NOMO-1 (cell line): ENCODE results near the gene SLC6A9.

Experiments used
- DNase-seq, 2 experiments: peaks; one replicate each; lab custom pipeline; 2025; ENCODE audit not compliant: unreplicated experiment in 2 of 2; lab: John Stamatoyannopoulos, UW

SLC6A9 gene

DNA sequence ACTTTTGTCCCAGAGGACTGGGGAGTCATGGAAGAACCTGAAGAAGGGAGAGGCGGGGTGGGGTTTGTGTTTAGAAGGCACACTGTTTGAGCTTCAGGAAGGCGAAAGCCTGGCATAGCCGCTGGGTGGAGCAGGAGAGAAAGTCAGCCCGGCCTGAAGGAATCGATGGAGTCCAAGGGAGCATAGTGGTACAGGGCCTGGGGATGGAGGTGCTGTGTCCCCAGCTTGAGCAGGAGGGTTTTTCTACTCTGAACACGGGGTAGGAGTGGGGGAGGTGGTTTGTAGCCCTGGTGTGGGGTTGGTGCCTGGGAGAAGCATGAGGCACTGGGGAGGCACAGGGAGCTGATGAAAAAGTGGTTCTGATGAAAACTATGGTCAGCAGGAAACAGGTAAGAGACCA, 44.5 kb downstream of the SLC6A9 start:
- DNase-seq = no peak

DNA sequence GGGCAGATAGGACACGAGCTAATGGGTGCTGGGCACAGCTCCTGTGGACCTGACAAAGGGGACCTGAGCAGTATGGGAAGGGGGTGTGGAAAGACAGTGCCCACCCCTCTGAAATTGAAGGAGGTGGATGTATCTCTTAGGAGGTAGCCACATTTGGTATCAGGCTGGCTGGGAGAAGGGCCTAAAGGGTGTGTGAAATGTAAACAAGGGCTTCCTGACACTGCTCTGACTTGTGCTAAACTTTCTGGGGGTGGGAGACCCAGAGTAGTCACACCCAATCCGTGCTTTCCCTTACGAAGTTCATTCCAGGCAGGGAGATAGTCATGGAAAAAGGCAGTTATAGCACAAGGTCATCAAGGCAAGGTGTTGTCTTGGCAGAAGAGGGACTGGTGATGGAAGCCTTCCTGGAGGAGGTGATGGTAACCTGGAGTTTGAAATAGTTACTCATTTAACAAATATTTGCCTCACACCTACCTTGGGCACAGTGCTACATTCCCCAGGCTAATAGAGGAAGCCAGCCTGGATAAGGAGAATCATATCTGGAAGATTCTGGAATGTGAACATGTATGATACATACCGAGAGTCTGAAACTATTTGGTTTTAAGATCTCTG, 45.2 kb downstream of the SLC6A9 start:
- DNase-seq = no peak

GRCh38 chr1:43984855-43985254, 46.4 kb downstream of the SLC6A9 start:
- no peak for DNase-seq

DNA sequence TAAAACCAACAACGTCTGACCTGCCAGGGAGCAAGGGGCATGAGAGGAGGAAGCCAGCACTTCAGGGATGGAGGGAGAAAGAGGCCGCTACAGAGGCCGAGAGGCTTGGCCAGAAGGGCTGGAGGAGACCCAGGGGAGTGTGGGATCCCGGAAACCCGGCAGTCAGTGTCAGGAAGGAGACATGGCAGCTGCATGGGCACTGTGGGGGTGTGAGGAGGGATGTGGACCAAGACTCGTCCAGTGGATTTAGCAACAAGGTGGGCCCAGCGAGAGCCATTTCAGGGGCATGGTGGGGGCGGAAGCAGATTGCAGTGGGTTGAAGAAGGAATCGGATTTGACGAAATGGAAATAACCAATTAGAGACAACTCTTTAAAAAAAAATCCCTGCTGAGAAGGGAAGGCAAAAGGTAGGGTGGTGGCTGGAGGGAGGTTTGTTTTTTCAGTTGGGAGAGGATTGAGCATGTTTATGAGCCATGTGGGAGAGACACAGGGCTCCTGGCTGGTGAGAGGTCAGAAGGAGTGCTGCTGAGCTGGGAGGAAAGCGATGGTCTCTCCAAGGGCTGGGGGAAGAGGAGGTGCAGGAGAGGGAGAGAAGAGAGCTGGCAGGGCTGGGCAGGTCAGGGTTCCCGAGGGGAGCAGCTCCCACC, 47.9 kb downstream of the SLC6A9 start:
- no peak for DNase-seq

- DNase-seq = no peak
Measured at GRCh38 chr1:43982808-43983207, 48.5 kb downstream of the SLC6A9 start.

DNA sequence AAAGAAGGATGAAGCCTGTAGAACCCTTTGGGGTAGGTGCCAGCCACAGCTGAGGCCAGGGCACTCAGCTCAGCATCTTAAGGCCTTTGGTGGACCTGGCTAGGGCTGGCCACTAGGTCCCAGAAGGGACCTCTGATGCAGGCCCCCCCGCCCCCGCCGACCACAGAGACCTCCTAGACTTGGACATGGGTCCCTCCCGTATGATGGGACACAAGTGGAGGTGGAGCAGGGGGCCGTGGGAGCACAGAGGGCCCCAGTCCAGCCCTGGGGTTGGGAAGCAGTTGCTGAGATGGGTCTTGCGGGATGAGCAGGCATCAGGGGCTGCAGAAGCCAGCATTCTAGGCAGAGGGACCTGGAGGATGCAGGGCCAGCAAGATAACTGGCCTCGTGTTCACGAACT, 49.0 kb downstream of the SLC6A9 start:
- no peak for DNase-seq

GRCh38 chr1:43981636-43982035, 49.6 kb downstream of the SLC6A9 start:
- DNase-seq = no peak

DNA sequence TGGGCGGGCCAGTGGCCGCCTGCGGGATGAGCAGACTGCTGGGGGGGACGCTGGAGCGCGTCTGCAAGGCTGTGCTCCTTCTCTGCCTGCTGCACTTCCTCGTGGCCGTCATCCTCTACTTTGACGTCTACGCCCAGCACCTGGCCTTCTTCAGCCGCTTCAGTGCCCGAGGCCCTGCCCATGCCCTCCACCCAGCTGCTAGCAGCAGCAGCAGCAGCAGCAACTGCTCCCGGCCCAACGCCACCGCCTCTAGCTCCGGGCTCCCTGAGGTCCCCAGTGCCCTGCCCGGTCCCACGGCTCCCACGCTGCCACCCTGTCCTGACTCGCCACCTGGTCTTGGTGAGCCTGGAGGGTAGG, 50.1 kb downstream of the SLC6A9 start:
- DNase-seq = no peak

- no peak for DNase-seq
Measured at GRCh38 chr1:43980255-43981134, 50.8 kb downstream of the SLC6A9 start.

- no peak for DNase-seq
Measured at GRCh38 chr1:43979528-43980254, 51.6 kb downstream of the SLC6A9 start.

GRCh38 chr1:43979261-43979527, 52.1 kb downstream of the SLC6A9 start:
- DNase-seq = no peak

DNA sequence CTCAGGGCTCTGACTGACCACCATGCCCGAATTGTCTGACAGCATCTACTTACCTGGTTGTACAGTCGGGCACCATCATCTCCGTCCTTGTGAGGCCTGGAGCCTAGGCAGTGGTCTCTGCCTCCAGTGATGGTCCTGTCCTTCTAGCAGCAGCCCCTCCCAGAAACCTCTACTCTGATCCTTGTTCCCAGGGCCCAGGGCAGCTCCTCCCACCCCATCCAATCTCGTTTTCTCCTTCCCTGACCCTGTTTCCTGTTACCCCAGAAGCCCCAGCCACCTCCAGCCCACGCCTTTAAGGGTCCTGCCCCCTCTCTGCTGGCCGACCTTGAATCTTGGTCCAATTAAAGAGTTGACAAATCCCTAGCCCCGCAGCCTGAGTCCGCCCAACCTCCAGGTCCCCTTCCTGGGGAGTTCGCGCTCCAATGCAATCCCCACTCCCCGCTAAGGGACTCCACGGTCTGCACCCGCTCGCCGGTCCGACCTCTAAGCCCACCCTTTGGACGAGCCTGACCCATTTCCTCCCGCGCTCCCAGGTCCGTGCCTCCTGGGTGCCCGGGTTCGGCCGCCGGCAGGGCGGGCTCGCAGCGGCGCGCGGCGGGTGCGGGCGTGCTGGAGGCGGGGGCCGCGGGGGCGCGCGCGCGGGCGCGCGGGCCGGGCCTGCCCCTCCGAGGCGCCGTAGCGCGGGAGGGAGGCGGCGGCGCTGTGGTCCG, 52.6 kb downstream of the SLC6A9 start, which contains the start of gene B4GALT2:
Gene B4GALT2, plus strand, starts transcription at position 660 of the 710 bp plus-strand sequence. CDS start 1,951 bp downstream, outside the sequence.
- DNase-seq = no peak

DNA sequence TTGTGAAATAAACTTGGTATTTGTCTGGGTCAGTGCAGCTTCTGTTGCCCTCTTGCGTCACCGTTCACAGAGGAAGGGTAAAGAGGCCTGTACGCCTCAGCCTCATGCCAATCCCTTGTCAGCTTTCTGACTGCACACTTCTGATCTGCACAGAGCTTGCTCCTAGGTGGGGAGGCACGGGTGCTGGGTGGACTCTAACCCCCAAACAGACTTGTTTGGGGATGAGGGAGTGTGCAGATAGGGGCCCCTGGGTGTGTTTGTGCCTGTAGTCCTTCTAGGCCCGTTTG, 53.1 kb downstream of the SLC6A9 start:
- peak in 1 of 2 experiments; percentile 16 for DNase-seq

GRCh38 chr1:43977376-43978263, 53.6 kb downstream of the SLC6A9 start:
- DNase-seq = no peak

DNA sequence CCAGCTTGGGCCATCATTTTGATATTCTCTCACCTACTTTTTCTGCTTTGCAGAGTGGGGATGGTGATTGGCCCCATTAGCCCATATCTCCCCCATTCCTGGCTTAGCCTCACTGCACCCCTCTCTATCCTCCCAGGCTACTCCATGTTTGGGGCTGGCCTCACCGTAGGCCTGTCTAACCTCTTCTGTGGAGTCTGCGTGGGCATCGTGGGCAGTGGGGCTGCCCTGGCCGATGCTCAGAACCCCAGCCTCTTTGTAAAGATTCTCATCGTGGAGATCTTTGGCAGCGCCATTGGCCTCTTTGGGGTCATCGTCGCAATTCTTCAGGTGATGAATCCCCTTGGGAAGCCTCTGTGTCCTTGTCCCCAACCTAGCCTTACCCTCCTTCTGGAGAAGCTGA, 54.4 kb downstream of the SLC6A9 start:
- no peak for DNase-seq

GRCh38 chr1:43976045-43976444, 55.2 kb downstream of the SLC6A9 start:
- DNase-seq = no peak

GRCh38 chr1:43975249-43975961, 55.9 kb downstream of the SLC6A9 start:
- peak; percentile 55 to 76 for DNase-seq

DNA sequence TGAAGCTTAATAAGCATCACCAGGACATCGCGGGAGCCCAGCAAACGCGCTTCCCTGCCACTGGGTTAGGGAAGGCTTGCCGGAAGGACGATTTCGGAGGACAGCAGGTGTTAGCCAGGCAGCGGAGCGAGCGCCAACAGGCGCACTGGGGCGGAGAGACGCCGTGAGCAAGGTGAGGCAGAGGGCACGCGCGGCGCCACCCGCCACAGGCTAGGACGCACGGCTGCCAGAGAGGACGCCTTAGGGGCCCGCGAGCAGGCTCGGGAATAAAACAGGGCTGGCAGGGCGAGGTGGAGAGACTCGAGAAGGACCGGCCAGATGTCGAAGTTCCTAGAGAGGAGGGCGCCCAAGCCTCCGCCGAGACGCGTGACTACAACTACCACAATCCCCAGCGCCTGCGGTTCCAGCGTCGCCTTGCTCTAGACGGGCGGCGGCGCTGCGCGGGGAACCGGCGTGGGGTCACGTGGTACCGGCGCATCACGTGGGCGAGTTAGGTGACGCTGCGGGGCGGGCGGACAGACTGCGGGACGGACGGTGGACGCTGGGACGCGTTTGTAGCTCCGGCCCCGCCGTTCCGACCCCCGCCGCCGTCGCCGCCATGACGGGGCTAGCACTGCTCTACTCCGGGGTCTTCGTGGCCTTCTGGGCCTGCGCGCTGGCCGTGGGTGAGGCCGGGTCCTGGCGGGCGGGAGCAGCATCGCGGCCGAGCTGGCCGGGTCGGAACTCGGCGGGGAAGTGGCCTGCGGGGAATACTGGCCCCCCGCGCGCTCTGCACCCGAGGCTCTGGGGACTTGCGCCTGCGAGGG, 56.6 kb downstream of the SLC6A9 start, which contains the start of gene ATP6V0B:
Gene ATP6V0B, plus strand, starts transcription at position 518 of the 806 bp plus-strand sequence. Its CDS starts 81 bp downstream, at position 599.
- DNase-seq = peak; percentile 90 to 92
